IMR-90 (cell line): ENCODE measurements around the gene PLCL1. TPM values are rescaled to one million over a fixed set of nuclear protein-coding genes. Genes with fewer than 3 reads are reported as not detected.

ENCODE experiments used
- polyA plus RNA-seq, 3 experiments: library from polyadenylated mRNA; depleted of rRNA; stranded (reverse); fragments of >200 nt; gene quantifications; 2 replicates each; pipeline ENCODE4 v1.2.3, GENCODE V29; 2012; ENCODE audit warnings: low replicate concordance in 1 of 3
- total RNA-seq: library from RNA; depleted of rRNA; stranded (reverse); fragments of >200 nt; gene quantifications from 2 replicates; pipeline ENCODE4 v1.2.3, GENCODE V29; 2012; rRNA removed

Gene PLCL1
- total and polyA plus RNA-seq, 2 of the 4 experiments (the other 2 are of a cell fraction), result 0.14 to 0.18 TPM

Other genes starting within 250 kb of the PLCL1 start
- 2.3 and 2.5 TPM in 2 replicates for gene RFTN2, start 129.0 kb upstream of the PLCL1 start, total RNA-seq
- gene RFTN2, start 129.0 kb upstream of the PLCL1 start, polyA plus RNA-seq (2012; rRNA removed), result 0.44 and 0.73 TPM in 2 replicates
- gene MARS2, start 99.2 kb upstream of the PLCL1 start, total RNA-seq, result 3.8 and 3.9 TPM in 2 replicates
- 2.9 and 3.4 TPM in 2 replicates for gene MARS2, start 99.2 kb upstream of the PLCL1 start, polyA plus RNA-seq (2012; rRNA removed)
- not detected in 2 replicates for gene BOLL, start 19.3 kb upstream of the PLCL1 start, total RNA-seq
- gene BOLL, start 19.3 kb upstream of the PLCL1 start, polyA plus RNA-seq (2012; rRNA removed), result not detected in 2 replicates